ENCODE data around the gene MYO1E.
"Not testable (repeated sequence)": the region's sequence is repeated elsewhere in the genome, so short reads cannot be mapped to it uniquely, and the experiment has no call there.

The MYO1E gene

DNA sequence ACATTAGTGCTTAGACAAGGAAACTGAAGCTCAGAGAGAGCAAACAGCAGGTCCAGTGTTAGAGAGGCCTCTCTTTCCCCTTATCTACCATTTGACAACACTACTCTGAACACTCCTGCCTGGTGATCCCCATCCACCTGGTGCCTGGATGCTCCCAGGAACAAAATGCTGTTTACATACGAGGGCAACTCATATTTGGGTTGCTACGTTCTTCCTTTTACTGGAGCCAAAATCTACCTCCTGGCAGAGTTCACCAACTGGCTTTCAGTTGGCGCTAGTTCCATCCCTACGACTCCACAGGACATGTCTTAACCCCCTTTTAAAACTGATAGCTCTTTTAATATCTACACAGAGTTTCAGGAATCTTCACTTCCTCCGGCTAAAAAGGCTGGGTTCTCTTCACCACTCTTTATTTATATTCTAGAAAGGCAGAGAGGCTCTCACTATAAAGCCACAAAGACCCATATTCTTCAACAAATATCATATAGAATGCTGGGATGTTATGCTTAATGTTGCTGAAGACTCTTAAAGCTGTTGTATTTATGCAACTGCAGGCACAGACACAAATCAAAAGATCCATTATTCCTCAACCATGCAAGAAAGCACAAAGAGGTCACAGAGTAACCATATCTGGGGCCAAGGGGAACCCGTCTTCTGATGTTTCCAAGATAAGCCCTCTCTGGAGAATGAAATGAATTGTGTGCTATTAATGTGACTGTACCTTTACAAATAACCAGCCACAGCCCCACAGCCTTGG is 219.8 kb downstream of the MYO1E start:
- TF ChIP-seq, protein P1, sequence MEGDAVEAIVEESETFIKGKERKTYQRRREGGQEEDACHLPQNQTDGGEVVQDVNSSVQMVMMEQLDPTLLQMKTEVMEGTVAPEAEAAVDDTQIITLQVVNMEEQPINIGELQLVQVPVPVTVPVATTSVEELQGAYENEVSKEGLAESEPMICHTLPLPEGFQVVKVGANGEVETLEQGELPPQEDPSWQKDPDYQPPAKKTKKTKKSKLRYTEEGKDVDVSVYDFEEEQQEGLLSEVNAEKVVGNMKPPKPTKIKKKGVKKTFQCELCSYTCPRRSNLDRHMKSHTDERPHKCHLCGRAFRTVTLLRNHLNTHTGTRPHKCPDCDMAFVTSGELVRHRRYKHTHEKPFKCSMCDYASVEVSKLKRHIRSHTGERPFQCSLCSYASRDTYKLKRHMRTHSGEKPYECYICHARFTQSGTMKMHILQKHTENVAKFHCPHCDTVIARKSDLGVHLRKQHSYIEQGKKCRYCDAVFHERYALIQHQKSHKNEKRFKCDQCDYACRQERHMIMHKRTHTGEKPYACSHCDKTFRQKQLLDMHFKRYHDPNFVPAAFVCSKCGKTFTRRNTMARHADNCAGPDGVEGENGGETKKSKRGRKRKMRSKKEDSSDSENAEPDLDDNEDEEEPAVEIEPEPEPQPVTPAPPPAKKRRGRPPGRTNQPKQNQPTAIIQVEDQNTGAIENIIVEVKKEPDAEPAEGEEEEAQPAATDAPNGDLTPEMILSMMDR (IDR thresholded peaks at IDR 0.05; ENCODE audit: borderline replicate concordance, insufficient read depth, low read depth, low read length): no peak
- no peak overlapping the region for H3K4me3 ChIP-seq (ENCODE audit: low read depth, low read length)

DNA sequence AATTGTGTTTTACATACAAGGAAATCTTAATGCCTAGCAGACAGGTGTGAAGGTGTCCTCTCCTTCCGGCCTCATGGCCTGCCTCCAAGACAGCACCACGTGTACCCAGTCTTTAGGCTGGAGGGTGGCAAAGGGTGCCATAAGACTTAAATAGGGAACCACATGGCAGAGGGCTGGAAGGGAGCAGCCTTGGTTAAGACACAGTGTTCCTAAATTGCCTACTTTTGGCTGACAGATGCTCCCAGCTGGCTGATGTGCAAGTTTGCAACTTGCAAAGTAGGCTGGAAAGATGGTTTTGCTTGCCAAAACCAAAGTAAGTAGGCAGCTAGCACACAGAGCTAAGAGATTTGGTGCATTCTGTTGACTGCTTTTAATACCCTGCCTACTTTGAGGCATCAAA is 222.5 kb downstream of the MYO1E start:
- no peak overlapping the region for H3K4me3 ChIP-seq (ENCODE audit: low read depth, low read length)
- TF ChIP-seq, protein P1 (IDR thresholded peaks at IDR 0.05; ENCODE audit: borderline replicate concordance, insufficient read depth, low read depth, low read length): no peak

DNA sequence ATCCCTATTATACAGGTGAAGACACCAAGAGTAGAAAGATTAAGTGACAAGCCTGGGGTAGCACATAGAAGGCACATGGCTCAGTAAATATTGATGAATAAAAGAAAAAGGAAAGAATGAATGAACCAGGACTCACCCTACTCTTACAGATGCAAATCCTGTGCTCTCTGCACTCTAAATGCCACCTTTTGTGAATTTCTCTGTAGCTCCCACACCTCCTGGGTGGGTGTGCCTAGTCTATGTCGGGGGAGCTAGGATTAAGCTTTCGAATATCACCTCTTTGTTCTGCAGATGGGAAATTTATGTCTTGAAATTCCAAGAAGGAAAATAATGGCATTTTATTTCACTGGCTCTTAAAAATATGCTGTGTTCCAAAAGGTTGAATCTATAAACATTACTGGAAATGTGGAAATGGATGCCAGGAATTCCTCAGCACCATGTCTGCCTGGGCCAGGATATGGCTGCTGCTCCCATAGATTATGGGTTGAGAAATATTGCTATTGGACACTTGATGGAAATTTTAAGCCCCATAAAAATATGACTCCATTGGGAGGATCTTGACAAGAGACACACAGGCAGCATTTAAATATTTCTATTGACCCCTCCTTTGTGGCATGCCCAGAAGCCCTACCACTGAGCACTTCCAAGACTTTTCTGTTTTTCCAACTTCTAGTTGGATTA is 224.4 kb downstream of the MYO1E start:
- TF ChIP-seq, protein P1 (IDR thresholded peaks at IDR 0.05; ENCODE audit: borderline replicate concordance, insufficient read depth, low read depth, low read length): no peak
- no peak overlapping the region for H3K4me3 ChIP-seq (ENCODE audit: low read depth, low read length)

DNA sequence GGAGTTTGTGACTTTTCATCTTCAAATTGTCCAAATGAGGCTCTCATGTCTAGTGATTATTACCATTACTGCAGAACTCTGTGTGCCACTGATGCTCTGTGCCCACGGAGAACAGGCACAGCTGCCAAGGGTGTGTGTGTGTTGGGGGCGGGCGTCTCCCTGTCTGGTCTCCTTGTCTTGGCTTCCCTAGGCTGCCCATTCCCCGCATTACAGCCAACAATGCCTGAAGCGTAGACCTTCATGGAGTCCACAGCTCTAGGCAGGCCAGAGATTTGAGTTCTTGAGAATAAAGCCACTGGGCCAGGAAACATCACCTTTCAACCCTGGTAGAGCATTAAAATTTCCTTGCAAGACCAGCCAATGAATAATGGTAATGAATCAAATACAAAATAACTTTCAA is 225.0 kb downstream of the MYO1E start:
- TF ChIP-seq, protein P1 (IDR thresholded peaks at IDR 0.05; ENCODE audit: borderline replicate concordance, insufficient read depth, low read depth, low read length): no peak
- H3K4me3 ChIP-seq (ENCODE audit: low read depth, low read length): no peak overlapping the region

DNA sequence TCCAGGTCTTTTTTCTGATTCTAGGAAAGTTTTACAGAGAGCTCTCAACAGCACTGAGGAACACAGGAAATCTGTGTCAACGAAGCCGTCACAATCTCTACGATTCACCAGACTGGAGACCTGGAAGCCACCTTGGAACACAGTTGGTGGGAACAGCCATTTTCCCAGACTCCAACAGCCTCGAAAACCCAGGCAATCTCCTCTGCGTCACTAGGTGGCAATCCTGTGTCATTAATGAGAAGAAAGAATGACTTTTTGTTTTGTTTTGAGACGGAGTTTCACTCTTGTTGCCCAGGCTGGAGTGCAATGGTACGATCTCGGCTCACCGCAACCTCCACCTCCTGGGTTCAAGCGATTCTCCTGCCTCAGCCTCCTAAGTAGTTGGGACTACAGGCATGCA is 228.1 kb downstream of the MYO1E start:
- H3K4me3 ChIP-seq (ENCODE audit: low read depth, low read length): not testable (repeated sequence)

DNA sequence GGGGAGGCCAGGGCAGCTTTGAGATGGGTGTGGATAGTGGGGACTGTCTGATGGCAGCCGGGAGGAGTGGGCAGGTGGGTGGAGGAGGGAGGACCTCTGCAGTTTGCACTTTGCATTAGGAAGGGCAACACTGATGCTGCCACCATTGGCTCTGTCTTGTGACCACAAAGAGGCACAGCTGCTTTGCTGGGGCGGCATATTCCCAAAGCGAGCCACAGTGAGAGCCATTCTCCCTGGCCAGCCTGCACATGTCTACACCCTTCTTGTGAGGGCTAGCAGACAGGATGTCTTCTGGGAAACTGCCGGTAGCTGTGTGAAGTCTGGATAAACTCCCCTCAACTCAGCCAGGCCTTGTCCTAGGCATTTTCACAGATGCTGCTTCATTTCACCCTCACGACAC is 229.4 kb downstream of the MYO1E start:
- H3K4me3 ChIP-seq (ENCODE audit: low read depth, low read length): no peak overlapping the region
- TF ChIP-seq, protein P1 (IDR thresholded peaks at IDR 0.05; ENCODE audit: borderline replicate concordance, insufficient read depth, low read depth, low read length): no peak

DNA sequence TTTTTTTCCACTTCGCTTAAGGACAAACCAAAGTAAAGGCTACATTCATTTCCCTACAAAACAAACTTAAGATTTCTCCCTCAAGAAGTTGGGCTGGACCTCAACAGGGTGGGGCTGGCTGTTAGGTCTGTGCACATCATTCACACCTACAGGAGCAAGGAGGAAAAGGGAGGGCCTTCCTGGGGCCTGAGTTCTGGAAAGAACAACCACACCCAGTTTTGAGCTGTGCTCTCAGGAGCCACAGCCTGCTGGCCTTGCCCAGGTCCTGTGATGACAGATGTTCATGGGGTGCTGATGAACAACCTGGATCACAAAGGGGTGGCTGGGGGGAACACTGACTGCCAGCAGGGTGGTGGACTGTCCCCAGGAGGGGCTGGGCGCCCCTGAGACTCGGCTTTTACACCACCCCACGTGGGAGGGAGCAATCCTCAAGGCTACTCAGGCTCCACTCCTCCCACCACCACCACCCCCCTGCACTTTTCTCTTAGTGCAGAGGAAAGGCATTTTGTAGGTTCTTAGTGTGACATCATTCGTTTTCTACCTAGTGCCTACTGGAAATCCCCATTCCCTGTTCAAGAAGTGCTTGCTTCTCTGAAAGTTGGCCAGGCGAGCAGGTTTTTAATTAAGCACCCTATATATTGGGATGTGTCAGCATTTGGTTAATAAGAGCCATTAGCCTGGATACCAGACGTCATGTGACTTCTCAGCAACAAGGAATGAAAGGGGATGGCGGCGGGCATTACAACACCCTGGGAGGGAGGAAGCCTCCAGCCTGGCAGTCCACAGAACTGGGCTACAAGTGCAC is 232.0 kb downstream of the MYO1E start:
- TF ChIP-seq, protein P1 (IDR thresholded peaks at IDR 0.05; ENCODE audit: borderline replicate concordance, insufficient read depth, low read depth, low read length): no peak
- no peak overlapping the region for H3K4me3 ChIP-seq (ENCODE audit: low read depth, low read length)

All from GM12875 (cell line).